Mesodermal cell (in vitro differentiated cells): ENCODE results near the gene CCT3.
"Not testable (repeated sequence)": the region's sequence is repeated elsewhere in the genome, so short reads cannot be mapped to it uniquely, and the experiment has no call there.

Source experiments
- H3K27ac ChIP-seq: 2 replicates; pipeline ENCODE4 v1.7.0; 2013; ENCODE audit warnings: mild to moderate bottlenecking, low read depth, low read length, moderate library complexity; ENCODE audit not compliant: severe bottlenecking
- H3K36me3 ChIP-seq: 2 replicates; pipeline ENCODE4 v1.7.1; 2013; ENCODE audit warnings: mild to moderate bottlenecking, low read length, moderate library complexity; ENCODE audit not compliant: control insufficient read depth, insufficient read depth
- H3K4me1 ChIP-seq: one replicate; pipeline ENCODE4 v1.7.1; 2013; ENCODE audit warnings: mild to moderate bottlenecking, low read length; ENCODE audit not compliant: insufficient read depth, control insufficient read depth, poor library complexity, severe bottlenecking
- H3K4me3 ChIP-seq: 2 replicates; pipeline ENCODE4 v1.7.0; 2013; ENCODE audit warnings: low read length, control low read depth, mild to moderate bottlenecking; ENCODE audit not compliant: insufficient read depth, poor library complexity, severe bottlenecking; ENCODE audit errors: extremely low read depth
- H3K9me3 ChIP-seq: 2 replicates; pipeline ENCODE4 v1.7.1; 2013; ENCODE audit warnings: mild to moderate bottlenecking, low read length, moderate library complexity; ENCODE audit not compliant: control insufficient read depth
- WGBS, 2 experiments: methylation state at CpG; one replicate each; pipeline ENCODE4 v1.1.5; 2013; ENCODE audit warnings: missing lambda C conversion rate in 2 of 2; ENCODE audit not compliant: insufficient coverage in 2 of 2; 5-methylcytosine and 5-hydroxymethylcytosine counted together

The CCT3 gene

GRCh38 chr1:156379420-156380165, 41.5 kb upstream of the CCT3 start:
- no peaks in the 10 kb centered on the region for H3K9me3 ChIP-seq
- no peak overlapping the region for H3K4me3 ChIP-seq
- H3K27ac ChIP-seq, result no peak overlapping the region
- peaks cover 8% of the 10 kb centered on the region for H3K4me1 ChIP-seq
- WGBS, 2 experiments, result 14 to 25% methylated on average over 1 to 2 of the region's 3 CpGs
- H3K36me3 ChIP-seq, result no peaks in the 10 kb centered on the region

GRCh38 chr1:156378557-156378956, 40.5 kb upstream of the CCT3 start:
- Histone ChIP-seq H3K9me3 (no peaks in the 10 kb centered on the region), H3K4me1 (peaks cover 15% of the 10 kb centered on the region), H3K27ac (no peak overlapping the region), H3K36me3 (no peaks in the 10 kb centered on the region), H3K4me3 (no peak overlapping the region)
- 76 to 82% methylated on average over 4 to 5 of the region's 6 CpGs for WGBS, 2 experiments

- no peak overlapping the region for H3K4me3 ChIP-seq
- H3K36me3 ChIP-seq, result no peaks in the 10 kb centered on the region
- no peaks in the 10 kb centered on the region for H3K9me3 ChIP-seq
- no peak overlapping the region for H3K27ac ChIP-seq
- H3K4me1 ChIP-seq, result peaks cover 16% of the 10 kb centered on the region
- 88 to 93% methylated on average over 19 of the region's 20 CpGs for WGBS, 2 experiments
Measured at GRCh38 chr1:156376958-156377919, 39.1 kb upstream of the CCT3 start.

GRCh38 chr1:156376146-156376545, 38.1 kb upstream of the CCT3 start:
- H3K4me1 ChIP-seq, result peaks cover 24% of the 10 kb centered on the region
- H3K36me3 ChIP-seq, result no peaks in the 10 kb centered on the region
- WGBS, 2 experiments, result 56 to 88% methylated on average over 1 to 2 of the region's 2 CpGs
- H3K4me3 ChIP-seq, result no peak overlapping the region
- H3K27ac ChIP-seq, result no peak overlapping the region
- no peaks in the 10 kb centered on the region for H3K9me3 ChIP-seq

- no peak overlapping the region for H3K4me3 ChIP-seq
- no peaks in the 10 kb centered on the region for H3K36me3 ChIP-seq
- peaks cover 17% of the 10 kb centered on the region for H3K4me1 ChIP-seq
- H3K27ac ChIP-seq, result no peak overlapping the region
- no peaks in the 10 kb centered on the region for H3K9me3 ChIP-seq
Measured at GRCh38 chr1:156373546-156373945, 35.5 kb upstream of the CCT3 start.

GRCh38 chr1:156372876-156373275, 34.8 kb upstream of the CCT3 start:
- WGBS, 2 experiments, result 81% methylated on average over 3 of the region's 4 CpGs; no CpG with 5 or more reads in 1 of the 2 experiments
- H3K4me3 ChIP-seq, result no peak overlapping the region
- H3K27ac ChIP-seq, result no peak overlapping the region
- no peaks in the 10 kb centered on the region for H3K36me3 ChIP-seq
- peaks cover 20% of the 10 kb centered on the region for H3K4me1 ChIP-seq
- no peaks in the 10 kb centered on the region for H3K9me3 ChIP-seq

- Histone ChIP-seq H3K4me3 (no peak overlapping the region), H3K36me3 (no peaks in the 10 kb centered on the region), H3K27ac (no peak overlapping the region), H3K4me1 (peaks cover 26% of the 10 kb centered on the region), H3K9me3 (no peaks in the 10 kb centered on the region)
Measured at GRCh38 chr1:156372265-156372586, 34.1 kb upstream of the CCT3 start.

- no peak overlapping the region for H3K27ac ChIP-seq
- no peaks in the 10 kb centered on the region for H3K9me3 ChIP-seq
- peaks cover 31% of the 10 kb centered on the region for H3K4me1 ChIP-seq
- H3K36me3 ChIP-seq, result no peaks in the 10 kb centered on the region
- 73 to 77% methylated on average over 6 to 7 of the region's 7 CpGs for whole genome bisulfite sequencing, 2 experiments
- no peak overlapping the region for H3K4me3 ChIP-seq
Measured at GRCh38 chr1:156371553-156372264, 33.6 kb upstream of the CCT3 start.

- Histone ChIP-seq H3K4me1 (peaks cover 31% of the 10 kb centered on the region), H3K4me3 (peak overlapping the region; percentile 6)
- H3K36me3 ChIP-seq, H3K27ac ChIP-seq, H3K9me3 ChIP-seq: not testable (repeated sequence)
- 86 to 94% methylated on average over 6 to 7 of the region's 10 CpGs for WGBS, 2 experiments
Measured at GRCh38 chr1:156369685-156370286, 31.7 kb upstream of the CCT3 start.

GRCh38 chr1:156368889-156369684, 31.0 kb upstream of the CCT3 start, which contains the start of gene RHBG:
Gene RHBG (plus strand): TSS chr1:156369211. CDS start chr1:156369250, 39 bp downstream.
- Histone ChIP-seq H3K9me3 (no peaks in the 10 kb centered on the region), H3K27ac (peak within 1 kb of the TSS; percentile 47), H3K4me1 (peaks cover 28% of the 10 kb centered on the region), H3K36me3 (no peaks in the 10 kb centered on the region), H3K4me3 (peak within 1 kb of the TSS; percentile 6)
- WGBS, 2 experiments, result 25% methylated on average over 38 to 40 of the region's 48 CpGs
